AML-193 (cell line): Measurements from ENCODE around the gene PTCH1.

ENCODE experiments used
- DNase-seq, 2 experiments: peaks; one replicate each; lab custom pipeline; 2025; lab: John Stamatoyannopoulos, UW

The PTCH1 gene

GRCh38 chr9:95512709-95513095 lies 4.1 kb downstream of the PTCH1 start:
- DNase-seq: peak; percentile 21 to 40

DNA sequence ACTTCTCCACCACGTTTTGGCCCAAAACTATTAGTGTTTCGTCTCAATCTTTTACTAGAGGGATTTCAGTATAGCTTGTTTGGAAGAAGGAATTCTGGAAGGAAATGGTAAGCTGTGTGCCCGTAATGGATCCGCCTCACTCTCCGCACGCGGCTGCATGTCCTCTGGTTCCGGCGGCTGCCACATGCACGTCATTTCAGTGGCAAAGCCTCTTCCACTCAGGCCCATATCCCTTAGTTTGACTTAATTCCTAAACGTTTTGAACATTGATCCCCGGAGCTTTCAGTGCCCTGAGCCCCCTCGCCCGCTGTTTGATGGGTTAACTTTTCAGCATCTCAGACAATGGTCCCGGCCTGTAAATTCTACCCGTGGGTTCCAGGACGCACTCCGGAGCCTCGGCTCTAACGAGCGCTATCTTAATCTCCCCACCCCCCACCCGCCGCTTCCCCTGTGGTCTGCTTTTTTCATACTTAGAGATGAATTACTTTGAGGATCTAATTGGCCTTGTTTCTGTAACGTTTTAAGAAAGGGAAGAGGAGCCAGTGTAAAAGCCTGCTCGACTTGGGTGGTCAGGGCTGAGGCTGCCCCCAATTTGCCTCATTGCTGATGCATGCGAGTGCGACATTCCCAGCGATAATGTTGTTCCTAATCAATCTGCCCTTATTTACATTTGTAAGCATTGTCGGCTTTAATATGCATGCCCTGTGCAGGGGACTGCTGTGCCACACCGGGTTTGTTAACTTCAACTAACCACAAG lies 4.6 kb downstream of the PTCH1 start:
- DNase-seq: no peak

GRCh38 chr9:95511616-95511931 lies 5.2 kb downstream of the PTCH1 start:
- no peak for DNase-seq

- DNase-seq: peak; percentile 47 to 59
Measured at GRCh38 chr9:95510709-95511615, 5.8 kb downstream of the PTCH1 start.

- no peak for DNase-seq
Measured at GRCh38 chr9:95509851-95510708, 6.7 kb downstream of the PTCH1 start.

DNA sequence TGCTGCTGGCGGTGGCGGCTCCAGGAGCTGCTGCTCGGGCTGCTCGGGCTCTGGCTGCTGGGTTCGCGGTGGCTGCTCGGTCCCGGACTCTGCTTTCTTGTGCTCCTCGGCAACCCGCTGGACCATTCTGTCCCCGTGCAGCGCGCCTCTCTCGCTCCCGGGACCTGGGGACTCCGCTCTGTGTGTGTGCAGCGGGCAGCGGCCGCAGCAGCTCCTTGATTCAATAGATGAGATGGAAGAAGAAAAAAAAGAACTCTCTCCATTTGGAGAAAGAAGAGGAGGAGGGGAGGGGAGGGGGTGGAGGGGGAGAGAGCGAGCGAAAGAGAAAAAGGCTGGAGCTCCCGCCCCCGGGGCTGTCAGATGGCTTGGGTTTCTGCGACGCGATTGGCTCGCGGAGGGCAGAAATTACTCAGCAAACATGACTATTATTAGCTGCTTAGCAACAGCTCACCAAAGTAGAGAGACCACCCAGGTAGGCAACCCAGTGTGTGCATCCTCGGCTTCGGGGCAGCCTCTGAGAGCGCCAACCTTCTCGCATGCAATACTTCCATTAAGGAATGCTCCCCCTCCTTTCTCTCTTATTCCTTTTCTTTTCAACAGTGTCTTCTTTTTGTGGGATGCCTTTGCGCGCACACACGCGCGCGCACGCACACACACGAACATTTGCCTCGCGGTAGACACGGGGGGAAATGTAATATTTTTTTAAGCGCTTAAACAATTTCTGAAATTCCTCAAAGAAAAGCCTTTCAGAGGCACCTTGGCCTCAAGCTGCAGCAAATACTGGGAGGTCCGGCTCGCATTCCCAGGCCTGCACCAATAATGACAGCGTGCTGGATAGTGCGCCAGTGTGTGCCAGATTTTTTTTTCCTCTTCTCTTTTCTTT lies 7.6 kb downstream of the PTCH1 start:
- no peak for DNase-seq

GRCh38 chr9:95508242-95508967 lies 8.4 kb downstream of the PTCH1 start:
- DNase-seq: no peak

- peak; percentile 3 to 10 for DNase-seq
Measured at GRCh38 chr9:95507464-95508241, 9.1 kb downstream of the PTCH1 start.

- DNase-seq: peak; percentile 24 to 40
Measured at GRCh38 chr9:95506678-95507463, 9.9 kb downstream of the PTCH1 start.

DNA sequence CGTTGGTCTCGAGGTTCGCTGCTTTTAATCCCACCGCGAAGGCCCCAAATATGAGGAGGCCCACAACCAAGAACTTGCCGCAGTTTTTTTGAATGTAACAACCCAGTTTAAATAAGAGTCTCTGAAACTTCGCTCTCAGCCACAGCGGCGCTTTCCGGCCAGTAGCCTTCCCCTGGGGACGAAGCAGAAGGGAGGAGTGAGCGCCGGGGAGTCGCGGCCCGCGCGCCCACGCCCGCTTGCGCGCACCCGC lies 10.4 kb downstream of the PTCH1 start:
- no peak for DNase-seq

DNA sequence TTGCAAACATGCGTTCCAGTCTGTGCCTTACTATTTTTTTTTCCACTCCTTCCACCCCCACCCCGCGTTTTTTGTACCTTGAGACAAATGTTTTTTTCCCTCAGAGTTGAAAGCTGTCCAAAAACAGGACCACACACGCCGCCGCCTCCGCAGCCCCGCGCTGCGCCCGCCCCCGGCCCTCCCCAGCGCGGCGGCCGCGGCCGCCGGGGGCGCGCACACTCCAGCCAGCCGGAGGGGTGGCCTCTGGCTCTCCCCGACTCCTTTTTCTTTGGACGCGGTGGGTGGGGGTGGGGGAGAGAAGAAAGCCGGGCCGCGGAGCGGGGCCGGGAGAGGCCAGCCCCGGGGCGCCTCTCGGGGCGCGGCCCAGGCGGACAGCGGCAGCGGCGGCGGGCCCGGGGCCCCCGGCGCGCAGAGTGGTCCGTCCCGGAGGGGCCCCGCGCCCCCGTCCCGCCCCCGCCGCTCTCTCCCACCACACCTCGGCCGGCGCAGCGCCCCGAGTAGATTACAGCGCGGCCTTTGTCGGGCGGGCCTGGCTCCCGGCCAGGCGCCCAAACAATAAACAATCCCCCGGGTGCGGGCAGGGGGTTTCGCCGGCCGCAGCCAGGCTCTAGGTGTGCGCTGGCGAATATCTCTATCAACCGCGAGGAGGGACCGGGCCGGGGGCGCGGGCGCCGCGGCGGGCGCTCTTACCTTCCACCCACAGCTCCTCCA lies 10.9 kb downstream of the PTCH1 start:
- peak in 1 of 2 experiments; percentile 1 for DNase-seq

- no peak for DNase-seq
Measured at GRCh38 chr9:95505072-95505716, 11.6 kb downstream of the PTCH1 start.

DNA sequence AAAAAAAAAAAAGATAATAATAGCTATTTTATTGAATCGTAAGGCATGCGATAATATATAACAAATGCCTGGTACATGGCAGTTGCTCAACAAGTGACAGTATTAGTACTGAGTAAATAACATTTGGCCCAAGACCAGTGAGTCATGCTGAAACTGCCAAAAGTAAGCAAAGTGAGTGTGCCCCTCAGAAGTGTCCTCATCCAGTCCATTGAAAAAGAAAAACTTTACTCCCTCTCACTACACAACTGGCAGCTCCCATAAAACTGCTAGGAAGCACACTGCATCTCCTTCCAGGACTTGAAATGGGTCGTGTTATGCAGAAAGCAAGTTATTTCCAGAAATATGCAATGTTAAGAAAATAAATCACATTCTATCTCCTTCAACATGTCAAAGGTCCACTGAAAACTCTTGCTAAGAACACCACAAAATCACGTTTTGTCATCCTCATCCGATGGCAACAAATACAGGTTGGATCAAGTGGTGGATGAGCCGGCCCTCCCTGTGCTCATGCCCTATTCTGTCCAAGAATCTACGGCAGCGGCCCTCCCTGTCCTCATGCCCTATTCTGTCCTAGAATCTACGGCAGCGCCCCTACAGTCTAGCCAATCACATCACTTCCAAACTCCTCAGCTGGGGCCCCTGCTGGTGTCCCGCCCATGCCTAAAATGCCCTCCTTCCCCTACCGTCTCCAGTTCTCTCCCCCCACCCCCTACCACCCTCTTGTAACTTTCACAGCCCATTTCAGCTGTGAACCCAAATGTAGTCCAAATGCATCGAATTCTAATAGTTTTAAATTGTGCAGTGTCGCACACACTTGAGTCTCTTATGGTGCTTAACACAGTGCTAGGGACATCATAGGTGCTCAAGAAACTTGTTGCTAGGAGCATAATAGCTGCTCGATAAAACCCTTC lies 12.5 kb downstream of the PTCH1 start:
- peak; percentile 9 to 50 for DNase-seq

DNA sequence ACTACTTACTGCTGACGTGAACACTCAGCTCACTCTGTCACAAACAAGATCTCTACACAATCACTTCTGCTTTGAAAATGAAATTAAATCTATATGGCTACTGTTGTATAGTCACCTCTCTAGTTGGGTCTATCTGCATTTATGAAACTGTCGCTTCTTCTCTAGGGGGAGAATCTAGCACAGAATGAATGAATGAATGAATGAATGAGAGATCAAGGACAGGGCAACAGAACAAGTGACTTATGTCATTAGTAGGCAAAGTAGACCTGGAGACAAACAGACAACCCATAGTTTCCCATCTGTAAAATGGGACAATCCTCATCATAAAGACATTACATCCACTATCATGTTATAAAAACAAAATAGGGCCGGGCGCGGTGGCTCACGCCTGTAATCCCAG lies 13.4 kb downstream of the PTCH1 start:
- DNase-seq: no peak

DNA sequence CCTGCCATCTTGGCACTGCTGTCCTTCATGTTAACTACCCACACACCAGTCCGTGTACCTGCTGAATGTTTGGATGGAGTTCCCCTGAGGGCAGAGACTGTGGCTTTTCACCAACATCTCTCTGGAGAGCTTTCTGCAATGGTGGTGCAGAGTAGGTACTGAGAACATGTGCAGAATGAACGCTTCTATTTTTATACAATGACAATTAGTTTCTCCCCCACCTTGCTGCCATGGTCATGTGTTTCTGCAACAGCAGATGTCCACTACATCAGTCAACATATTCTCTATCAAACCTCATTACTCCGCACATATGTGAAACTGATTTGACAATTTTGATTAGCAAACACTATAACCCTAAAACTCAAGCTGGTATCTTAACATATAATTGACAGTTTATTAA lies 14.5 kb downstream of the PTCH1 start:
- DNase-seq: no peak

- no peak for DNase-seq
Measured at GRCh38 chr9:95499847-95500246, 16.9 kb downstream of the PTCH1 start.

DNA sequence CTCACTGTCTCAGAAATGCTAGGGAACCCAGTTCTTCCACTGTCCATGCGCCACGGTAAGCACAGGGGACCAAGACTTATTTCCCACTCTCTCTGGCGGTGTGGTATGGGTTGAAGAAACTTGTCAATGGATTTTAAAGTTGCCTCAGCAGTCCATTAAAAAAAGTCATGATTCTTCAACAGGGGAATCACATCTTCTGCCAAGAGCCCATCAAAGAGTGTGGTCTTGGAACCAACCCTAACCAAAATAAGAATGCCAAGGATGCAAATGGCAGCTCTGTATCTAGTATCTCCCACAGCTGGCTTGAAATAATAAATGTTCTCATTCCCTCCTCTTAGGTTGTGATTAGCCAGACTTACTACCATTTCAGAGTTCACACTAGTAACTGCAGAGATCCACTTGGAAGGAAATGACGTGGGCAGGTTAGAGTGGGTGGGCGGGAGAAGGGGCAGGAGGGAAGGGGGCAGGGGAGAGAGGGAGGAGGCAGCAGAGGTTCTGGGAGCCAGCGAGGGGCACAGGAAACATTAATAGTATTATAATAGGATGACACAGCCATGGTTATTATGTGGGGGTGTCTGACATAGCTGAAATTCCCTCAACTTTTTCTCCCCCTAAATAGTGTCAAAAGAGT lies 17.6 kb downstream of the PTCH1 start:
- DNase-seq: no peak
